ENCODE data around the gene SHISA8.

The SHISA8 gene

GRCh38 chr22:41940832-41941765, 26.2 kb upstream of the SHISA8 start:
- H3K9me3 Mint-ChIP-seq: no peaks in the 10 kb centered on the region
- peaks cover 45% of the 10 kb centered on the region for H3K36me3 Mint-ChIP-seq (ENCODE audit: insufficient read depth)
- H3K27me3 Mint-ChIP-seq: no peaks in the 10 kb centered on the region
- DNase-seq: peak; percentile 84 to 92 (median 84)
- peak overlapping the region; percentile 94 to 100 for H3K27ac Mint-ChIP-seq
- H3K4me1 Mint-ChIP-seq (ENCODE audit: low read depth in 2 of 2): peaks cover 33 to 40% of the 10 kb centered on the region in 2 donors
- H3K4me3 Mint-ChIP-seq: peak overlapping the region; percentile 69 to 93
- ATAC-seq (replicated peaks): peak; percentile 57

- ATAC-seq (replicated peaks) (peak; percentile 77), DNase-seq (peak; percentile 92 to 95 (median 95))
- peaks cover 47% of the 10 kb centered on the region for H3K36me3 Mint-ChIP-seq (ENCODE audit: insufficient read depth)
- peaks cover 27 to 34% of the 10 kb centered on the region in 2 donors for H3K4me1 Mint-ChIP-seq (ENCODE audit: low read depth in 2 of 2)
- H3K4me3 Mint-ChIP-seq: peak overlapping the region; percentile 69 to 93
- H3K9me3 Mint-ChIP-seq: no peaks in the 10 kb centered on the region
- peak overlapping the region; percentile 94 to 100 for H3K27ac Mint-ChIP-seq
- H3K27me3 Mint-ChIP-seq: no peaks in the 10 kb centered on the region
Observed at GRCh38 chr22:41939981-41940831, 25.3 kb upstream of the SHISA8 start.

GRCh38 chr22:41936894-41937169, 22.0 kb upstream of the SHISA8 start:
- Mint-ChIP-seq H3K27ac (peak overlapping the region in 1 of 2 donors; percentile 94), H3K4me1 (ENCODE audit: low read depth in 2 of 2) (peaks cover 33 to 35% of the 10 kb centered on the region in 2 donors), H3K36me3 (ENCODE audit: insufficient read depth) (peaks cover 55% of the 10 kb centered on the region), H3K4me3 (no peak overlapping the region), H3K27me3 (no peaks in the 10 kb centered on the region), H3K9me3 (no peaks in the 10 kb centered on the region)
- DNase-seq: no peak
- ATAC-seq (replicated peaks): no peak

- H3K27me3 Mint-ChIP-seq: no peaks in the 10 kb centered on the region
- DNase-seq: no peak
- H3K4me1 Mint-ChIP-seq (ENCODE audit: low read depth in 2 of 2): peaks cover 20 to 23% of the 10 kb centered on the region in 2 donors
- H3K36me3 Mint-ChIP-seq (ENCODE audit: insufficient read depth): peaks cover 46% of the 10 kb centered on the region
- ATAC-seq (replicated peaks): no peak
- no peak overlapping the region for H3K4me3 Mint-ChIP-seq
- H3K27ac Mint-ChIP-seq: peak overlapping the region in 1 of 2 donors; percentile 94
- no peaks in the 10 kb centered on the region for H3K9me3 Mint-ChIP-seq
Observed at GRCh38 chr22:41935509-41935908, 20.6 kb upstream of the SHISA8 start.

- Mint-ChIP-seq H3K9me3 (no peaks in the 10 kb centered on the region), H3K36me3 (ENCODE audit: insufficient read depth) (peaks cover 41% of the 10 kb centered on the region), H3K4me3 (no peak overlapping the region), H3K4me1 (ENCODE audit: low read depth in 2 of 2) (peaks cover 16 to 22% of the 10 kb centered on the region in 2 donors), H3K27me3 (no peaks in the 10 kb centered on the region), H3K27ac (no peak overlapping the region)
- no peak for DNase-seq
- ATAC-seq (replicated peaks): no peak
Observed at GRCh38 chr22:41935015-41935351, 20.1 kb upstream of the SHISA8 start.

GRCh38 chr22:41934284-41935014, 19.6 kb upstream of the SHISA8 start:
- H3K9me3 Mint-ChIP-seq: no peaks in the 10 kb centered on the region
- no peak for DNase-seq
- H3K36me3 Mint-ChIP-seq (ENCODE audit: insufficient read depth): peaks cover 36% of the 10 kb centered on the region
- no peaks in the 10 kb centered on the region for H3K27me3 Mint-ChIP-seq
- no peak overlapping the region for H3K4me3 Mint-ChIP-seq
- ATAC-seq (replicated peaks): no peak
- H3K27ac Mint-ChIP-seq: peak overlapping the region; percentile 41 to 78
- peaks cover 11 to 18% of the 10 kb centered on the region in 2 donors for H3K4me1 Mint-ChIP-seq (ENCODE audit: low read depth in 2 of 2)

GRCh38 chr22:41933411-41934177, 18.7 kb upstream of the SHISA8 start:
- Mint-ChIP-seq H3K4me1 (ENCODE audit: low read depth in 2 of 2) (peaks cover 9 to 13% of the 10 kb centered on the region in 2 donors), H3K27ac (peak overlapping the region; percentile 41 to 78), H3K4me3 (no peak overlapping the region), H3K27me3 (no peaks in the 10 kb centered on the region), H3K9me3 (no peaks in the 10 kb centered on the region), H3K36me3 (ENCODE audit: insufficient read depth) (peaks cover 30% of the 10 kb centered on the region)
- DNase-seq (no peak), ATAC-seq (replicated peaks) (no peak)

- H3K9me3 Mint-ChIP-seq: no peaks in the 10 kb centered on the region
Observed at GRCh38 chr22:41932353-41932752, 17.5 kb upstream of the SHISA8 start.

GRCh38 chr22:41931701-41932269, 16.9 kb upstream of the SHISA8 start:
- peaks cover 20% of the 10 kb centered on the region for H3K36me3 Mint-ChIP-seq (ENCODE audit: insufficient read depth)
- no peak for ATAC-seq (replicated peaks)
- peak overlapping the region in 1 of 2 donors; percentile 67 for H3K27ac Mint-ChIP-seq

More at GRCh38 chr22:41932353-41932752, 17.5 kb upstream of the SHISA8 start:
- DNase-seq: no peak
- Mint-ChIP-seq H3K27me3 (no peaks in the 10 kb centered on the region), H3K4me1 (ENCODE audit: low read depth in 2 of 2) (peaks cover 7 to 20% of the 10 kb centered on the region in 2 donors), H3K4me3 (no peak overlapping the region), H3K36me3 (ENCODE audit: insufficient read depth) (peaks cover 18% of the 10 kb centered on the region), H3K27ac (peak overlapping the region in 1 of 2 donors; percentile 67)
- ATAC-seq (replicated peaks): no peak

GRCh38 chr22:41929418-41929810, 14.5 kb upstream of the SHISA8 start:
- H3K4me1 Mint-ChIP-seq (ENCODE audit: low read depth in 2 of 2): peaks cover 11 to 23% of the 10 kb centered on the region in 2 donors
- DNase-seq: no peak
- H3K36me3 Mint-ChIP-seq (ENCODE audit: insufficient read depth): peaks cover 14% of the 10 kb centered on the region
- ATAC-seq (replicated peaks): no peak
- no peak overlapping the region for H3K4me3 Mint-ChIP-seq
- no peak overlapping the region for H3K27ac Mint-ChIP-seq
- H3K27me3 Mint-ChIP-seq: no peaks in the 10 kb centered on the region
- H3K9me3 Mint-ChIP-seq: no peaks in the 10 kb centered on the region

More at GRCh38 chr22:41931701-41932269, 16.9 kb upstream of the SHISA8 start:
- Mint-ChIP-seq H3K9me3 (no peaks in the 10 kb centered on the region), H3K4me1 (ENCODE audit: low read depth in 2 of 2) (peaks cover 7 to 21% of the 10 kb centered on the region in 2 donors), H3K4me3 (no peak overlapping the region), H3K27me3 (no peaks in the 10 kb centered on the region)
- DNase-seq: no peak

- Mint-ChIP-seq H3K27me3 (no peaks in the 10 kb centered on the region), H3K27ac (peak overlapping the region; percentile 53 to 84), H3K36me3 (ENCODE audit: insufficient read depth) (peaks cover 14% of the 10 kb centered on the region), H3K9me3 (no peaks in the 10 kb centered on the region), H3K4me1 (ENCODE audit: low read depth in 2 of 2) (peaks cover 11 to 23% of the 10 kb centered on the region in 2 donors), H3K4me3 (peak overlapping the region; percentile 73 to 75)
- no peak for ATAC-seq (replicated peaks)
- no peak for DNase-seq
Observed at GRCh38 chr22:41928593-41929417, 13.9 kb upstream of the SHISA8 start.

- peaks cover 15% of the 10 kb centered on the region for H3K36me3 Mint-ChIP-seq (ENCODE audit: insufficient read depth)
- no peaks in the 10 kb centered on the region for H3K27me3 Mint-ChIP-seq
- H3K4me3 Mint-ChIP-seq: peak overlapping the region; percentile 73 to 75
- H3K9me3 Mint-ChIP-seq: no peaks in the 10 kb centered on the region
- ATAC-seq (replicated peaks): no peak
- peaks cover 11 to 20% of the 10 kb centered on the region in 2 donors for H3K4me1 Mint-ChIP-seq (ENCODE audit: low read depth in 2 of 2)
- peak overlapping the region; percentile 81 to 84 for H3K27ac Mint-ChIP-seq
- no peak for DNase-seq
Observed at GRCh38 chr22:41927813-41928212, 12.9 kb upstream of the SHISA8 start.
